GM21786 (cell line): ENCODE results near the gene FIBP.

ENCODE experiments used
- ATAC-seq: cut with Tn5 transposase; IDR thresholded peaks from one replicate; pipeline ENCODE4 v1.9.1; 2021; ENCODE audit not compliant: unreplicated experiment

The FIBP gene

GRCh38 chr11:65871811-65872548, 16.3 kb downstream of the FIBP start:
- no peak for ATAC-seq

GRCh38 chr11:65870706-65871681, 17.3 kb downstream of the FIBP start:
- no peak for ATAC-seq

- no peak for ATAC-seq
Observed at GRCh38 chr11:65870307-65870658, 18.0 kb downstream of the FIBP start.

- ATAC-seq: no peak
Observed at GRCh38 chr11:65869643-65870306, 18.5 kb downstream of the FIBP start.

- no peak for ATAC-seq
Observed at GRCh38 chr11:65868907-65869306, 19.4 kb downstream of the FIBP start.

- no peak for ATAC-seq
Observed at GRCh38 chr11:65868076-65868667, 20.1 kb downstream of the FIBP start.

GRCh38 chr11:65867284-65868071, 20.8 kb downstream of the FIBP start:
- ATAC-seq: no peak

- ATAC-seq: no peak
Observed at GRCh38 chr11:65866509-65867283, 21.6 kb downstream of the FIBP start.

- no peak for ATAC-seq
Observed at GRCh38 chr11:65865550-65866172, 22.6 kb downstream of the FIBP start.

- no peak for ATAC-seq
Observed at GRCh38 chr11:65864706-65865471, 23.4 kb downstream of the FIBP start.

- no peak for ATAC-seq
Observed at GRCh38 chr11:65863889-65864705, 24.2 kb downstream of the FIBP start.

- no peak for ATAC-seq
Observed at GRCh38 chr11:65862941-65863888, 25.1 kb downstream of the FIBP start.

- no peak for ATAC-seq
Observed at GRCh38 chr11:65862191-65862735, 26.0 kb downstream of the FIBP start.

GRCh38 chr11:65861533-65862183, 26.6 kb downstream of the FIBP start:
- ATAC-seq: no peak

GRCh38 chr11:65861165-65861505, 27.1 kb downstream of the FIBP start:
- no peak for ATAC-seq
